Retinal pigment epithelial cell (primary cell): ENCODE results near the gene FBN1.

Source experiments
- DNase-seq: peaks from one replicate; pipeline ENCODE4 v3.0.0-alpha.2; 2010; ENCODE audit warnings: low read depth
- H3K4me3 ChIP-seq: 2 replicates; pipeline ENCODE4 v1.5.1; 2011; ENCODE audit warnings: mild to moderate bottlenecking, low read length, control low read depth, moderate library complexity
- TF ChIP-seq, protein P1 (sequence below): conservative IDR thresholded peaks from 2 replicates; pipeline ENCODE4 v1.5.1; 2011; ENCODE audit warnings: low read depth, low read length, control low read depth, inconsistent platforms

Gene FBN1

DNA sequence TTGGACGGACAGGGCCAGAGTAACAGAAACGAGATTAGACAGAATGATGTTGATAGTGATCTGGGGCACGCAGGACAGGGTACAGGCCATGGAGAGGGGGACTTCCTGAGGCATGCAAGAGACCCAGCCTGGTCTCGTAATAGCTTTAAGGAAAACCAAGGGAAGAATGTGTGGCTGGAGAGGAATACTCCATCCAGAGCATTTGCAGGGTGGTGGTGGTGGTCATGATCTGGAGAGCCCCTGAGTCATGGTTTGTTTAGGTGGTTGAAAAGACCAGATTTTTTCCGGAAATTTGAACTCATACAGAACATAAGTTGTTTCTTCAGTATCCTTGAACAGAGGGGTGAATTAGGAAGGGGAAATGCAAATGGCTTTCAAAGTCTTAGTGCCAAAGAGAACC is 175.8 kb downstream of the FBN1 start:
- DNase-seq = no peak
- TF ChIP-seq, protein P1, sequence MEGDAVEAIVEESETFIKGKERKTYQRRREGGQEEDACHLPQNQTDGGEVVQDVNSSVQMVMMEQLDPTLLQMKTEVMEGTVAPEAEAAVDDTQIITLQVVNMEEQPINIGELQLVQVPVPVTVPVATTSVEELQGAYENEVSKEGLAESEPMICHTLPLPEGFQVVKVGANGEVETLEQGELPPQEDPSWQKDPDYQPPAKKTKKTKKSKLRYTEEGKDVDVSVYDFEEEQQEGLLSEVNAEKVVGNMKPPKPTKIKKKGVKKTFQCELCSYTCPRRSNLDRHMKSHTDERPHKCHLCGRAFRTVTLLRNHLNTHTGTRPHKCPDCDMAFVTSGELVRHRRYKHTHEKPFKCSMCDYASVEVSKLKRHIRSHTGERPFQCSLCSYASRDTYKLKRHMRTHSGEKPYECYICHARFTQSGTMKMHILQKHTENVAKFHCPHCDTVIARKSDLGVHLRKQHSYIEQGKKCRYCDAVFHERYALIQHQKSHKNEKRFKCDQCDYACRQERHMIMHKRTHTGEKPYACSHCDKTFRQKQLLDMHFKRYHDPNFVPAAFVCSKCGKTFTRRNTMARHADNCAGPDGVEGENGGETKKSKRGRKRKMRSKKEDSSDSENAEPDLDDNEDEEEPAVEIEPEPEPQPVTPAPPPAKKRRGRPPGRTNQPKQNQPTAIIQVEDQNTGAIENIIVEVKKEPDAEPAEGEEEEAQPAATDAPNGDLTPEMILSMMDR = no peak
- H3K4me3 ChIP-seq = no peak overlapping the region

DNA sequence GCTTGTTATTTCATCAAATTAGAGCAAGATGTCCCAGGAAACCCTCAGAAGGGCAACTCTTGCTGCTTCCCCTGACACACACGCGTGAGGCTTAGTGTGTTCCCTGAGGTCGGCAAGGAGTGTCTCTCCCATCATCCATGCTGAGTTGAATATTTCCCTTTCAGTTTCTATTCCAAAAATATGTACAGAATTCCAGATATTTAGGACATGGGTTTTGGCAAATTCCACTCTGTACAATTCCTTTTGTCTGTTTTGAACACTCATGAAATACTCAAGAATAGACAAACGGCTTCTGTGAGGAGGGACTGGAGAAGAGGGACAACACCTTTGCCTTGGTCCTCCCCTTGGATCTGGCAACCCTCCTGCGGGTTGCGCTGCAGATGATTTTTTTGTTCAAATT is 176.2 kb downstream of the FBN1 start:
- H3K4me3 ChIP-seq = no peak overlapping the region
- DNase-seq = no peak
- TF ChIP-seq, protein P1 = no peak

DNA sequence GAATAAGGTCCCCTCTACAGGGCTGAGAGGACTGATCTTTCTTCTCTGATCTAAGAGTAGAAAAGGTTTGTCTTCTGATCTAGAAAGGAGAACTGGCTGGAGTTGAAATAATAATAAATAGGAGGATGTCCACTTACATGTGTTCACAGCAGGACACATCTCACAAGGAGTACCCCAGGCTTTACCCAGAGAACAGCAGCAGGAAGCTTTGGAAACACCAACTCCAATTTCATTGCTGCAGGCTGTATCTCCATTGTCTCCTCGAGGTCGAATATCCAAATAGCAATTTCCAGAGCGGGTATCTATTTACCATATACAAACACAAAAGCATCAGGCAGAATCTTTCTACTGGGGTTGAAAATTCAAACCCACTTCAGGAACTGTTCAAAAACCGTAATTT is 177.7 kb downstream of the FBN1 start:
- TF ChIP-seq, protein P1 = no peak
- DNase-seq = no peak
- no peak overlapping the region for H3K4me3 ChIP-seq

DNA sequence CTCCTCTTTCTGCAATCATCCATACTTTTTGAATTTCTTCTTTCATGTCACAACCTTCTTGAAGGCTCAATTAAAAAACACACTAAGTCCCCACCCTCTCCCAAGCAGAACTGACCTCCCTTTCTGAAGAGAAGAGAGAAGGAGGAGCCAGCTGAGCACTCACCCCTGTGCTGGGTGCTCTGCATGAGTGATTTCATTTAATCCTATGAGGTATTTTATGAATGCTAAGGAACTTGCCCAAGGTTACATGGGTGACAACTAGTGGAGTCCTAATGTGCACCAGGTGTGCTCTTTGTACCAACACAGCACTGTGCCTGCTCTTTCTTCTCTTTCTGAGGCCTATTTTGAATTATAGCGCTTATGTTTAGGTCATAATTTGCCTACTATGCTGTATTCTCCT is 178.7 kb downstream of the FBN1 start:
- TF ChIP-seq, protein P1 = no peak
- DNase-seq = peak; percentile 39

GRCh38 chr15:48466079-48466478 is 179.4 kb downstream of the FBN1 start:
- no peak overlapping the region for H3K4me3 ChIP-seq
- no peak for DNase-seq
- TF ChIP-seq, protein P1 = no peak

More for the DNA sequence above, 178.7 kb downstream of the FBN1 start:
- H3K4me3 ChIP-seq = no peak overlapping the region

GRCh38 chr15:48465410-48465809 is 180.1 kb downstream of the FBN1 start:
- H3K4me3 ChIP-seq = no peak overlapping the region
- TF ChIP-seq, protein P1 = no peak
- DNase-seq = no peak

DNA sequence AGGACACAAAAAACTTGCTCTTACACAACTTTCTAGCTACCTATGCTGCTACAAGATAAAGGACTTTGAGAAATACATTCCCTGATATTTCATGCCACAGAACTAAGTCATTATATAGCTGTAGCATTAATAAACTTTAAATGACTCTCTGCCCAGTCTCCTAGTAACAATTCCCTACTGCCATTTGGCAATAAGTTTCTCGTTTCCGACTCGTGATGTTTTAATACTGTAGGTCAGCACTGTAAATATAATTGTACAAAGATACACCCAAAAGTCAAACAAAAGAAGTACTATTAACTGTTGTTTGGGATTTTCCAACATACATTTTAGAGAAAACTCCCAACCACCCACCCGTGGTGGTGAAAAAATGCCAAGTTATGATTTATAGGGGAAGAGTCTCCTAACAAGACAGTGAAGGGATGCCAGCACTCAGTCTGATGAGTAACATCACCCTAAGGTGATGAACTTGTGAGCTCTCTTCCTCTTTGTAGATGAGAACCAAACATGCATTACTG is 182.1 kb downstream of the FBN1 start:
- TF ChIP-seq, protein P1 = no peak

More for the DNA sequence above, 182.1 kb downstream of the FBN1 start:
- H3K4me3 ChIP-seq = no peak overlapping the region
- no peak for DNase-seq
